ENCODE results near the gene AMDHD2. TPM values are rescaled to one million over a fixed set of nuclear protein-coding genes. Genes with fewer than 3 reads are reported as not detected.

The AMDHD2 gene
- total and polyA plus RNA-seq, 5 donors from 2014 or later = 18.3 to 239 (median 18.8) TPM

DNA sequence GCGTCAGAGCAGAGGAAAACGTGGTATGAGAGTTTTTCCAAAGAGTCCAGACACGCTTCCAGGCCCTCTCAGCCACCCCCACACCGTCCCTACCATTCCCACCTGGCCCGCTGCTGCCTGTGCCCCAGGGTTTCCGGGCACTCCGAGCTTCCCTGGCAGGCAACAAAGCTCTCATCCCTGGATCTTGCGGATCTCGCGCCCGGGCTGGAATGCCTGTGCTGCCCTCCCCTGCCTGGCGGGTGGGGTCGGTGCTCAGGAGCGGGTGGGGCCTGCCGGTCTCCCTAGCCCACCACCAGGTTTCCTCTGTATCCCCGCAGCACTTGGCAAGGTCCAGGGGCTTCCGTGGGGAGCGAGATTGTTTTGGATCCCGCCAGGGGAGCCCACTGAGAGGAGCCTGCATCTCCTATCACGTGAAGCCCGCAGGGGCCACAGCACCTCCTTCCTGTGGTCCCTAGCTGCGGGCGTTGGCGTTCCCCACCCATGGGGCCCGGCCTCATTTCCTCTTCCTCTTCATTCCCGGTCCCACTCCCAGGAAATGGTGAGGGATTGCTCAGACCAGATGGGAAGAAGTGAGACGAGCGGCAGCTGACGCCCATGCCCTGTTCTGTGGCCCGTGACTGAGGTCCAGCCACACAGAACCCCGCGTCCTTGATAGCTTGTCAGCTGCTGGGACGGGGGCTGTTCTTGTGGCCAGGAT lies 34.2 kb upstream of the AMDHD2 start:
- Histone ChIP-seq H3K27ac (ENCODE audit: insufficient read depth, low read length, poor library complexity, severe bottlenecking) (no peak overlapping the region), H3K9me3 (ENCODE audit: control insufficient read depth in 2 of 2, low read length in 2 of 2) (no peaks in the 10 kb centered on the region), H3K36me3 (ENCODE audit: control insufficient read depth, insufficient read depth, low read length) (no peaks in the 10 kb centered on the region), H3K4me1 (ENCODE audit: control insufficient read depth, insufficient read depth, low read length, poor library complexity, severe bottlenecking) (peaks cover 10% of the 10 kb centered on the region), H3K27me3 (ENCODE audit: control insufficient read depth, insufficient read depth, low read length) (no peaks in the 10 kb centered on the region), H3K4me3 (ENCODE audit: low read depth, low read length) (no peak overlapping the region)
- Mint-ChIP-seq H3K27ac (peak overlapping the region in 1 of 3 donors; percentile 43), H3K4me3 (no peak overlapping the region), H3K27me3 (no peaks in the 10 kb centered on the region), H3K9me3 (no peaks in the 10 kb centered on the region), H3K36me3 (no peaks in the 10 kb centered on the region), H3K4me1 (peaks cover 4 to 16% (median 10%) of the 10 kb centered on the region in 4 donors)
- DNase-seq = no peak
- ATAC-seq (ENCODE audit: low read depth in 2 of 2) = no peak

GRCh38 chr16:2486645-2487516 lies 33.3 kb upstream of the AMDHD2 start:
- peak overlapping the region; percentile 78 to 93 (median 81) for H3K27ac Mint-ChIP-seq
- DNase-seq (peak; percentile 64 to 89 (median 78)), ATAC-seq (ENCODE audit: low read depth in 2 of 2) (peak; percentile 95 to 96)
- H3K4me1 ChIP-seq (ENCODE audit: control insufficient read depth, insufficient read depth, low read length, poor library complexity, severe bottlenecking) = peaks cover 10% of the 10 kb centered on the region
- H3K4me3 Mint-ChIP-seq = peak overlapping the region; percentile 2 to 86 (median 45)
- H3K36me3 Mint-ChIP-seq = no peaks in the 10 kb centered on the region
- no peak overlapping the region for H3K4me3 ChIP-seq (ENCODE audit: low read depth, low read length)
- H3K36me3 ChIP-seq (ENCODE audit: control insufficient read depth, insufficient read depth, low read length) = no peaks in the 10 kb centered on the region
- H3K9me3 ChIP-seq (ENCODE audit: control insufficient read depth in 2 of 2, low read length in 2 of 2) = no peaks in the 10 kb centered on the region
- H3K27ac ChIP-seq (ENCODE audit: insufficient read depth, low read length, poor library complexity, severe bottlenecking) = no peak overlapping the region
- no peaks in the 10 kb centered on the region for H3K9me3 Mint-ChIP-seq
- H3K27me3 ChIP-seq (ENCODE audit: control insufficient read depth, insufficient read depth, low read length) = no peaks in the 10 kb centered on the region
- H3K4me1 Mint-ChIP-seq = peaks cover 4 to 16% (median 10%) of the 10 kb centered on the region in 4 donors
- no peaks in the 10 kb centered on the region for H3K27me3 Mint-ChIP-seq

- H3K36me3 ChIP-seq (ENCODE audit: control insufficient read depth, insufficient read depth, low read length) = no peaks in the 10 kb centered on the region
- ATAC-seq (ENCODE audit: low read depth in 2 of 2) (no peak), DNase-seq (no peak)
- H3K4me3 Mint-ChIP-seq = peak overlapping the region; percentile 2 to 86 (median 41)
- H3K27me3 ChIP-seq (ENCODE audit: control insufficient read depth, insufficient read depth, low read length) = no peaks in the 10 kb centered on the region
- no peaks in the 10 kb centered on the region for H3K9me3 Mint-ChIP-seq
- H3K36me3 Mint-ChIP-seq = no peaks in the 10 kb centered on the region
- H3K9me3 ChIP-seq (ENCODE audit: control insufficient read depth in 2 of 2, low read length in 2 of 2) = no peaks in the 10 kb centered on the region
- H3K27me3 Mint-ChIP-seq = no peaks in the 10 kb centered on the region
- peak overlapping the region in 2 of 3 donors; percentile 81 to 93 for H3K27ac Mint-ChIP-seq
- H3K4me3 ChIP-seq (ENCODE audit: low read depth, low read length) = no peak overlapping the region
- H3K4me1 ChIP-seq (ENCODE audit: control insufficient read depth, insufficient read depth, low read length, poor library complexity, severe bottlenecking) = peaks cover 10% of the 10 kb centered on the region
- H3K4me1 Mint-ChIP-seq = peaks cover 4 to 16% (median 9%) of the 10 kb centered on the region in 4 donors
- no peak overlapping the region for H3K27ac ChIP-seq (ENCODE audit: insufficient read depth, low read length, poor library complexity, severe bottlenecking)
Observed at GRCh38 chr16:2487517-2487842, 32.7 kb upstream of the AMDHD2 start.

GRCh38 chr16:2487903-2488531 lies 32.2 kb upstream of the AMDHD2 start:
- no peaks in the 10 kb centered on the region for H3K27me3 ChIP-seq (ENCODE audit: control insufficient read depth, insufficient read depth, low read length)
- Mint-ChIP-seq H3K4me3 (no peak overlapping the region), H3K4me1 (peaks cover 4 to 16% (median 9%) of the 10 kb centered on the region in 4 donors), H3K36me3 (no peaks in the 10 kb centered on the region), H3K9me3 (no peaks in the 10 kb centered on the region), H3K27ac (peak overlapping the region in 2 of 3 donors; percentile 63 to 81), H3K27me3 (no peaks in the 10 kb centered on the region)
- no peak overlapping the region for H3K4me3 ChIP-seq (ENCODE audit: low read depth, low read length)
- DNase-seq (no peak), ATAC-seq (ENCODE audit: low read depth in 2 of 2) (no peak)
- no peaks in the 10 kb centered on the region for H3K36me3 ChIP-seq (ENCODE audit: control insufficient read depth, insufficient read depth, low read length)
- no peaks in the 10 kb centered on the region for H3K9me3 ChIP-seq (ENCODE audit: control insufficient read depth in 2 of 2, low read length in 2 of 2)
- peaks cover 10% of the 10 kb centered on the region for H3K4me1 ChIP-seq (ENCODE audit: control insufficient read depth, insufficient read depth, low read length, poor library complexity, severe bottlenecking)
- no peak overlapping the region for H3K27ac ChIP-seq (ENCODE audit: insufficient read depth, low read length, poor library complexity, severe bottlenecking)

- no peaks in the 10 kb centered on the region for H3K36me3 ChIP-seq (ENCODE audit: control insufficient read depth, insufficient read depth, low read length)
- ATAC-seq (ENCODE audit: low read depth in 2 of 2) = no peak
- H3K27ac ChIP-seq (ENCODE audit: insufficient read depth, low read length, poor library complexity, severe bottlenecking) = no peak overlapping the region
- Mint-ChIP-seq H3K9me3 (no peaks in the 10 kb centered on the region), H3K27me3 (no peaks in the 10 kb centered on the region), H3K4me3 (no peak overlapping the region), H3K4me1 (peaks cover 4 to 16% (median 8%) of the 10 kb centered on the region in 4 donors), H3K36me3 (no peaks in the 10 kb centered on the region), H3K27ac (no peak overlapping the region)
- H3K9me3 ChIP-seq (ENCODE audit: control insufficient read depth in 2 of 2, low read length in 2 of 2) = no peaks in the 10 kb centered on the region
- no peak for DNase-seq
- H3K4me1 ChIP-seq (ENCODE audit: control insufficient read depth, insufficient read depth, low read length, poor library complexity, severe bottlenecking) = peaks cover 10% of the 10 kb centered on the region
- no peak overlapping the region for H3K4me3 ChIP-seq (ENCODE audit: low read depth, low read length)
- H3K27me3 ChIP-seq (ENCODE audit: control insufficient read depth, insufficient read depth, low read length) = no peaks in the 10 kb centered on the region
Observed at GRCh38 chr16:2489581-2489980, 30.6 kb upstream of the AMDHD2 start.

GRCh38 chr16:2490190-2491105 lies 29.7 kb upstream of the AMDHD2 start:
- H3K9me3 ChIP-seq (ENCODE audit: control insufficient read depth in 2 of 2, low read length in 2 of 2) = no peaks in the 10 kb centered on the region
- Mint-ChIP-seq H3K36me3 (no peaks in the 10 kb centered on the region), H3K27me3 (no peaks in the 10 kb centered on the region), H3K9me3 (no peaks in the 10 kb centered on the region), H3K27ac (no peak overlapping the region), H3K4me1 (peaks cover 4 to 13% (median 8%) of the 10 kb centered on the region in 4 donors), H3K4me3 (no peak overlapping the region)
- no peak overlapping the region for H3K4me3 ChIP-seq (ENCODE audit: low read depth, low read length)
- no peaks in the 10 kb centered on the region for H3K36me3 ChIP-seq (ENCODE audit: control insufficient read depth, insufficient read depth, low read length)
- H3K27me3 ChIP-seq (ENCODE audit: control insufficient read depth, insufficient read depth, low read length) = no peaks in the 10 kb centered on the region
- DNase-seq = no peak
- ATAC-seq (ENCODE audit: low read depth in 2 of 2) = no peak
- peaks cover 10% of the 10 kb centered on the region for H3K4me1 ChIP-seq (ENCODE audit: control insufficient read depth, insufficient read depth, low read length, poor library complexity, severe bottlenecking)
- H3K27ac ChIP-seq (ENCODE audit: insufficient read depth, low read length, poor library complexity, severe bottlenecking) = no peak overlapping the region

GRCh38 chr16:2492292-2492691 lies 27.9 kb upstream of the AMDHD2 start:
- no peak overlapping the region for H3K27ac Mint-ChIP-seq

More at GRCh38 chr16:2492292-2492691, 27.9 kb upstream of the AMDHD2 start:
- ATAC-seq (ENCODE audit: low read depth in 2 of 2) (no peak), DNase-seq (no peak)
- H3K4me1 Mint-ChIP-seq = peaks cover 2 to 5% (median 2%) of the 10 kb centered on the region in 4 donors
- no peaks in the 10 kb centered on the region for H3K9me3 Mint-ChIP-seq
- Histone ChIP-seq H3K36me3 (ENCODE audit: control insufficient read depth, insufficient read depth, low read length) (peaks cover 3% of the 10 kb centered on the region), H3K4me1 (ENCODE audit: control insufficient read depth, insufficient read depth, low read length, poor library complexity, severe bottlenecking) (peaks cover 2% of the 10 kb centered on the region), H3K9me3 (ENCODE audit: control insufficient read depth in 2 of 2, low read length in 2 of 2) (no peaks in the 10 kb centered on the region), H3K4me3 (ENCODE audit: low read depth, low read length) (no peak overlapping the region), H3K27me3 (ENCODE audit: control insufficient read depth, insufficient read depth, low read length) (no peaks in the 10 kb centered on the region), H3K27ac (ENCODE audit: insufficient read depth, low read length, poor library complexity, severe bottlenecking) (no peak overlapping the region)
- no peaks in the 10 kb centered on the region for H3K36me3 Mint-ChIP-seq
- no peak overlapping the region for H3K4me3 Mint-ChIP-seq
- no peaks in the 10 kb centered on the region for H3K27me3 Mint-ChIP-seq
